Measurements from ENCODE around the gene KIFC3. TPM values are rescaled to one million over a fixed set of nuclear protein-coding genes. Genes with fewer than 3 reads are reported as not detected.

KIFC3 gene
- total RNA-seq, 2 experiments from 2014 or later: 3.0 to 3.1 TPM

DNA sequence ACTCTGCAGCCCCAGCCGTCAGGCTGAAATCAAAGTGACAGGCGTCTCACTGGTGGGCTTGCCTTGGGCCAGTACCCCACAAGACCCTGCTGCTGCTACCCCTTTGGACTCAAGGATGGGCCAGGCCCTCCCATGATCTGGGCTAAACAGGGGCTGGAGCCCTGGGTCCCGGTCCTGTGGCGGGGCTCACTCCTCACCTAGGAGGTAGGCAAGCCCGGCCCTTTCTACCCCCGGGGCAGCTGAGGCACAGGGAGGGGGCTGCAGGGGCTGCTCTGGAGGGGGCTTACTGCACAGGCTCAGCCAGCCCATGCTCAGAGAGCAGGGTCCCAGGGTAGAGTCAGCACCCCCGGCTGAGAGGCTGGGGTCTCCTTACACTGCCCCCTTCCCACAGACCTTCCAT, 43.2 kb downstream of the KIFC3 start:
- POLR2A ChIA-PET: no interaction called here

DNA sequence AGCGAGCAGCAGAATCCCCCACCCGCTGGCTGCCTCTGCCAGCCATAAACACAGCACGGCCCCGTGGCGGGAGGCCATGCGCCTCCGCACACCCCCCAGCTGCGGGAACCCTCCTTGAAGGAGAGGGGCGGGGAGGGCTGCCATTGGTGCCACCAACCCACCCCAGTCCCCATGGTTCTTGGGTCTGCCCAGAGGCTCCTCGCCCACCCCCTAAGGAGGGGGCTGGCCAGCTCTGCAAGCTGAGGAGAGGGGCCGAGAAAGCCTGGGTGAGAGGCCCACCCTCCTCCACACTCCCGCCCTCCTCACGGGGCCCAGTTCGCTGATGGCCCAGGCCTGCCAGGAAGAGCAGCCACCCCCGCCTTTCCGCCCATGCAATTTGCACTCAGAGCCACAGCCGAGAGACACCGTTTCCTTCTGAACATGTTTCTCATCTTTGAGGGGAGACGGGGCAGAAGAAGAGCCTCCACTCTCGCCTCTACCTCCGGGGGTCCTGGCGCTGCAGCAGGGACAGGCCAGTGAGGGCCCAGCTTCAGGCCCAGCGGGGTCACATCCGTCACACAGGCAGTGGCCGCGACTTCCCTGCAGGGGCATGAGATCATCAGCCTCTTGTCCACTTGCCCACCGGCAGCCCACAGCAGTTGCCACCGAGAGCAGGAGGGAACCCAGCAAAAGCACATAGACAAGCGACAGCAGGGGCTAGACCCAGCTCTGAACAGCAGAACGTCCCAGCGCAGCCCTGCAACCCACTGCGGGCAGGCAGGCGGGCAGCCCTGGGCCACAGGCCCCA, 43.8 kb downstream of the KIFC3 start:
- POLR2A ChIA-PET: no interaction called here

More for the DNA sequence above, 43.2 kb downstream of the KIFC3 start:
- CTCF ChIA-PET: no interaction called here

GRCh38 chr16:57757883-57758282, 44.4 kb downstream of the KIFC3 start:
- POLR2A ChIA-PET: no interaction called here

More for the DNA sequence above, 43.8 kb downstream of the KIFC3 start:
- CTCF ChIA-PET: interaction anchor here (0.6 to 1.0 kb wide), 5 partner anchors 22 to 462 kb away, joined by 3 to 5 read pairs (median 3); no protein-coding TSS in a partner anchor

DNA sequence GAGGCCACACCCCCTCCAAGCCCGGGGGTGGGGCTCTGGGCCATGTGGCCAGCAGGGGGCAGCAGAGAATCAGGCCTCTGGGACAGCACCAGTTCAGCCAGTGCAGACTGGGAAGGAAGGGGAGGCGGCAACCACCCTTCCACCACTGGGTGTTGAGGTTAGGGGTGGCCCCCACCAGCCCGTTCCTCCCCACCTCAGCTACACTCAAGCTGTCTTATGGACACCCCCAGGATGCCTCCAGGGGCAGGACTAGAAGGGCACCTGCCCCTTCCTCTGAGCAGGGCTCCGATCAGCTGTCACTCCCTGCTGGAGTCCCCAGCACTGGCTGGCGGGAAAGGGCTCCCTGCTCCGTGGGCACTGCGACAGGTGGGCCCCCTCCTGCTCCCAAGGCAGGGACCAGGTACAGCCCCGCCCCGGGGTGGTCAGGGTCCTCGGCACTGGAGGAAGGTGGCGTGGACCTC, 44.9 kb downstream of the KIFC3 start:
- ChIA-PET CTCF (interaction anchor here (0.7 to 3.0 kb wide), 10 partner anchors 14 to 360 kb away, joined by 3 to 12 read pairs (median 3); partner anchors contain the start of gene USB1), POLR2A (no interaction called here)

More at GRCh38 chr16:57757883-57758282, 44.4 kb downstream of the KIFC3 start:
- CTCF ChIA-PET: interaction anchor here (0.7 to 3.0 kb wide), 9 partner anchors 14 to 359 kb away, joined by 3 to 12 read pairs (median 3); no protein-coding TSS in a partner anchor

GRCh38 chr16:57756424-57757325, 45.6 kb downstream of the KIFC3 start:
- CTCF ChIA-PET: interaction anchor here (0.5 to 3.0 kb wide), 10 partner anchors 15 to 502 kb away, joined by 3 to 12 read pairs (median 3); partner anchors contain the start of gene USB1
- POLR2A ChIA-PET: no interaction called here

- POLR2A ChIA-PET: no interaction called here
Measured at GRCh38 chr16:57755726-57756423, 46.4 kb downstream of the KIFC3 start.

GRCh38 chr16:57755061-57755684, 47.1 kb downstream of the KIFC3 start:
- CTCF ChIA-PET: interaction anchor here (3.0 kb wide), 1 partner anchor 179 kb away, joined by 12 read pairs; no protein-coding TSS in a partner anchor
- POLR2A ChIA-PET: no interaction called here

More at GRCh38 chr16:57755726-57756423, 46.4 kb downstream of the KIFC3 start:
- CTCF ChIA-PET: interaction anchor here (1.1 to 3.0 kb wide), 6 partner anchors 14 to 243 kb away, joined by 3 to 12 read pairs (median 4); no protein-coding TSS in a partner anchor

DNA sequence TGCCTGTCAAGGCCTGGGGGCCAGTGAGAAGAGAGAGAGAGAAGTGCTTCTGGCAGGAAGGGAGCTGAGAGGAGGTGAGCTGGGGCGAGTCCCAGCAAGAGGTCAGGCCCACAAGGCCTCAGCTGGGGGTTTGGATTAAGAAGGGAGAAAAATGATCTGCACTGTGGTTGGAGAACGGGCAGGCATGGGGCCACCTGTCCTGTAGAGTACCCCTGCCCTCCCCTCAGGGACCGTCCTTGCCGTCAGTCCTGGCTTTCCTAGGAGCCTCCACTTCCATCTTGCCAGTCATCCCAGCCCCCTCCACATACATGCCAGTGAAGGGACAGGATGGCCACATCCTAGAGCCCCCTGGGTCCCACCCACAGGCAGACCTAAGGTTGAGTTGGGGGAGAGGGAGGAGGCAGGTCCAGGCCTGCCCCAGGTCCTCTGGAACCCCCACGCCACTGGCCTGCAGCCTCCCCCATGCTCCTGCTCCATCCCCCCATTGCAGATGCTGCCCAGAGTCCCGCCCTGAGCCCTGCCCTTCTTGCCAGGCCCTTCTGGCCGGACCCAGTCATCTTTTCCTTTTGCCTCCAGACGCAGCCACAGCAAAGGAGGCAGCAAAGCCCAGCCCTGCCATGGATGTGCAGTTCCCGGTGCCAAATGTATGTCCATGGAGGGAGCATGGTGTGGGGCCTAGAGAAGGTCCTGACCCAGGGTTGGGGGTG, 47.8 kb downstream of the KIFC3 start:
- ChIA-PET POLR2A (no interaction called here), CTCF (no interaction called here)

- ChIA-PET CTCF (no interaction called here), POLR2A (no interaction called here)
Measured at GRCh38 chr16:57753448-57754353, 48.6 kb downstream of the KIFC3 start.

DNA sequence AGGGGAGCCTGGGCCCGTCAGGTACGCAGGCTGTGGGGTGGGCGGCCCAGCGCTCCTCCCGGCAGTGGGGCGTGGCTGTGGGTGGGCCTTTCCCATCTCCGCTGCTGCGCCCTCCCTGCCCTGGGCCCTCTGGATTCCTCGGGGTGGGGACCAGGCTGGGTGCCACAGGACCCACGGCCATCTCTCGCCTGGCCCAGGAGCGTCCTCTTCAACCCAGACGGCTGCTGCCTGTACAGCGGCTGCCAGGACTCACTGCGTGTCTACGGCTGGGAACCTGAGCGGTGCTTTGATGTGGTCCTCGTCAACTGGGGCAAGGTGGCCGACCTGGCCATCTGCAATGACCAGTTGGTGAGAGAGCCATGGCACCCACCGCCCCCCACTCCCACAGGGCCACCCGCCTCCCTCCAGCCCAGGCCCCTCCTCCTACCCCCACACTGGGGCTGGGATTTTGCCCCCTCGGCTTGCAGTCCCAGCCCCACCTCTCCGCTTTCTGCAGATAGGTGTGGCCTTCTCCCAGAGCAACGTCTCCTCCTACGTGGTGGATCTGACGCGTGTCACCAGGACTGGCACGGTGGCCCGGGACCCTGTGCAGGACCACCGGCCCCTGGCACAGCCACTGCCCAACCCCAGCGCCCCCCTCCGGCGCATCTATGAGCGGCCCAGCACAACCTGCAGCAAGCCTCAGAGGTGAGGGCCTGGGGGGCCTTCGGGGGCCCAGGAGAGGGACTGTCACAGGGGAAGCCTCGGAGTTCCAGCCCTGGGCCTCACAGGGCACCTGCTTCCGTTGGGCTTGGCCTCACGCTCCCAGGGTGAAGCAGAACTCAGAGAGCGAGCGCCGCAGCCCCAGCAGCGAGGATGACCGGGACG, 49.5 kb downstream of the KIFC3 start:
- ChIA-PET CTCF (no interaction called here), POLR2A (no interaction called here)

- CTCF ChIA-PET: no interaction called here
- POLR2A ChIA-PET: no interaction called here
Measured at GRCh38 chr16:57752203-57752580, 50.1 kb downstream of the KIFC3 start.

DNA sequence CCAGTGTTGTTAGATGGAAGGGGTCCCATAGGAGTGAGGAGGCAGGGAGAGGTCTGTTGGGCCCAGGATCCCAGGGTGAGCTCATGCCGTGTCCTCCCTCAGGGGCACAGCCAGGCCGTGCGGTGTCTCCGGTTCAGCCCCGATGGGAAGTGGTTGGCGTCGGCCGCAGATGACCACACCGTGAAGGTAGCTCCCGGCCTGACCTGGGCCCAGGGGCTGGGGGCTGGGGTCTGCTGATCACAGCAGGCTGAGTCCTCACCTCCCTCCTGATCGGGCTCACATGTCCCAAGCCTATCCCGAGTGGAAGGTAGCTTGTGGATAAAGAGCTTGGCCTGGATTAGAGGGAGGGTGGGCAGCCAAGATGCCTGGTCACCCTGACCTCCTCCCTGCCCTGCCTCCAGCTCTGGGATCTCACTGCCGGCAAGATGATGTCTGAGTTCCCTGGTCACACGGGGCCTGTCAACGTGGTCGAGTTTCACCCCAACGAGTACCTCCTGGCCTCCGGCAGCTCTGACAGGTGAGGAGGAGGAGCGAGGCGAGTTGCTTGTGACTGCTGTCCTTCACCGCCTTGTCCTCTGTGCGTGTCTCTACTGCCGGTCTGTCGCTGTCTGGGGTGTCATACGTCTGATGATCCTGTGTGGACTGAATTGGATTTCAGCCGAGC, 50.6 kb downstream of the KIFC3 start:
- CTCF ChIA-PET: no interaction called here
- POLR2A ChIA-PET: no interaction called here

GRCh38 chr16:57750796-57751538, 51.3 kb downstream of the KIFC3 start:
- CTCF ChIA-PET: no interaction called here
- POLR2A ChIA-PET: no interaction called here

DNA sequence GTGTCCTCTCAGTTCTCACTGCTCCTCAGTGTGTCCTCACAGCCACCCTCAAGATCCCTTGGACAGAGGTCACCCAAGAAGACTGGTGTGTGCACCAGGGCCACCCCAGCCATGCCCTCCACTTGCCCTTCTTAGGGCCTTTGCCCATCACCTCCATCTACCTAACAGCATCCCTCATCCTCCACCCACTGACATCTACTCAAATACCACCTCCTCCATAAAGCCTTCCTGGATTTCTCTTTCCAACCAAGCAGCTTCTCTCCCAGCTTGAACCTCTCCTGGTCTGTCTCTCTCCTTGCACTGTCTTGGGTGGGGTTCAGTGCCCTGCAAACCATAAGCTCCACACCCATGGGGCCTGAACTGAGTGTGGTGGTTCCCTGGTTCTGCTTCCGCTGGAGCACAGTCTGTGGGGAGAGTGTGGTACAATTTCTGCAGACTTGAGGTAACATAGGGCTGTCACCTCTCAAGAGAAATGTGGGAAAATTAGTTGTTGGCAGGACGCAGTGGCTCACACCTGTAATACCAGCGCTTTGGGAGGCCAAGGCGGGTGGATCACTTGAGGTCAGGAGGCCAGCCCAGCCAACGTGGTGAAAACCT, 52.3 kb downstream of the KIFC3 start:
- ChIA-PET CTCF (no interaction called here), POLR2A (no interaction called here)

- CTCF ChIA-PET: no interaction called here
- POLR2A ChIA-PET: no interaction called here
Measured at GRCh38 chr16:57749101-57749692, 53.1 kb downstream of the KIFC3 start.
